Endothelial cell of umbilical vein (primary cell): ENCODE results near the gene NRXN3.

Experiments
- EZH2 ChIP-seq: IDR thresholded peaks from 2 replicates; pipeline ENCODE4 v1.6.1; 2012; ENCODE audit warnings: borderline replicate concordance, low read depth, mild to moderate bottlenecking, moderate library complexity, low read length, inconsistent platforms; ENCODE audit not compliant: severe bottlenecking
- JUN ChIP-seq: IDR thresholded peaks from 2 replicates; pipeline ENCODE4 v1.6.1; 2011; ENCODE audit warnings: borderline replicate concordance, low read depth; ENCODE audit not compliant: insufficient read length, insufficient read depth
- POLR2A ChIP-seq: IDR thresholded peaks from 2 replicates; pipeline ENCODE4 v1.6.1; 2012; ENCODE audit warnings: low read depth, mild to moderate bottlenecking, control low read depth, low read length
- POLR2AphosphoS5 ChIP-seq: IDR thresholded peaks from 2 replicates; pipeline ENCODE4 v1.6.1; 2012; ENCODE audit warnings: low read depth, mild to moderate bottlenecking, control low read depth, low read length, moderate library complexity; ENCODE audit not compliant: insufficient read depth
- TF ChIP-seq, protein P1 (sequence below), 2 donors: IDR thresholded peaks; 1 replicate in 1 of 2; 2 replicates in 1 of 2; pipeline ENCODE4 v1.5.1; 2011; ENCODE audit warnings: low read length in 2 of 2, mild to moderate bottlenecking in 2 of 2, moderate library complexity in 2 of 2, control low read depth in 1 of 2, inconsistent platforms in 1 of 2, low read depth in 1 of 2; ENCODE audit not compliant: insufficient read depth in 1 of 2; ENCODE audit errors: extremely low read depth in 1 of 2

DNA sequence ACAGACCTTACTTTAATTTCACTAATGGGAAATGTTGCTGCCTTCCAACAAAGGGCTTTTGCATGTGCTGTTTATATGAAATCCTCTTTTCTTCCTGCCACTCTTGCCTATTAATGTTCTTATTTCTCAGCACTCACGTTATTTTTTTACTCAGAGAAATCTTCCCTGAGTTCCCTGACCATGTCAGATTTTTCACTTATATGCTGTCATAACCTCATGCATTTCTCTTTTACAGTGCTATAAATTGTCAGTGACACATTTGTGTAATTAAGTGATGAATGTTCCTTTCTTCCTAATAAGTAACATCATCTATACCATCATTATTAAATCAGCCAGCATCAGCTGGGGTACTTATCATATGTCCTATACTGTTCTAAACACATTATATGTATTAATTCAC, 1597.1 kb downstream of the NRXN3 start:
- no peak for TF ChIP-seq POLR2A
- TF ChIP-seq, protein P1, sequence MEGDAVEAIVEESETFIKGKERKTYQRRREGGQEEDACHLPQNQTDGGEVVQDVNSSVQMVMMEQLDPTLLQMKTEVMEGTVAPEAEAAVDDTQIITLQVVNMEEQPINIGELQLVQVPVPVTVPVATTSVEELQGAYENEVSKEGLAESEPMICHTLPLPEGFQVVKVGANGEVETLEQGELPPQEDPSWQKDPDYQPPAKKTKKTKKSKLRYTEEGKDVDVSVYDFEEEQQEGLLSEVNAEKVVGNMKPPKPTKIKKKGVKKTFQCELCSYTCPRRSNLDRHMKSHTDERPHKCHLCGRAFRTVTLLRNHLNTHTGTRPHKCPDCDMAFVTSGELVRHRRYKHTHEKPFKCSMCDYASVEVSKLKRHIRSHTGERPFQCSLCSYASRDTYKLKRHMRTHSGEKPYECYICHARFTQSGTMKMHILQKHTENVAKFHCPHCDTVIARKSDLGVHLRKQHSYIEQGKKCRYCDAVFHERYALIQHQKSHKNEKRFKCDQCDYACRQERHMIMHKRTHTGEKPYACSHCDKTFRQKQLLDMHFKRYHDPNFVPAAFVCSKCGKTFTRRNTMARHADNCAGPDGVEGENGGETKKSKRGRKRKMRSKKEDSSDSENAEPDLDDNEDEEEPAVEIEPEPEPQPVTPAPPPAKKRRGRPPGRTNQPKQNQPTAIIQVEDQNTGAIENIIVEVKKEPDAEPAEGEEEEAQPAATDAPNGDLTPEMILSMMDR (IDR thresholded peaks at IDR 0.05; ENCODE audit: extremely low read depth in 1 of 2, insufficient read depth in 1 of 2, low read depth in 1 of 2, low read length in 2 of 2): no peak
- TF ChIP-seq JUN: no peak
- no peak for TF ChIP-seq POLR2AphosphoS5
- TF ChIP-seq EZH2: no peak
